Natural killer cell (primary cell): ENCODE results near the gene RPL41. TPM values are rescaled to one million over a fixed set of nuclear protein-coding genes. Genes with fewer than 3 reads are reported as not detected.

Experiments
- ATAC-seq, 3 donors: fragments of 150-1000 bp in 2 of 3; fragments of 200-7000 bp in 1 of 3; cut with Tn5 transposase; 1 replicate in 1 of 3; 2 replicates in 2 of 3; pipeline ENCODE4 v1.10.0; 2021; ENCODE audit warnings: mild to moderate bottlenecking in 2 of 3, moderate library complexity in 2 of 3
- DNase-seq, 2 donors: peaks; one replicate each; pipeline versions ENCODE4 v3.0.0 to v3.0.0-alpha.2; 2013 to 2021; ENCODE audit warnings: mixed read lengths in 1 of 2
- H3K27ac ChIP-seq: one replicate; pipeline ENCODE4 v1.5.1; 2013; ENCODE audit warnings: mild to moderate bottlenecking, low read length
- H3K27me3 ChIP-seq: one replicate; pipeline ENCODE4 v1.6.1; 2013; ENCODE audit warnings: low read length; ENCODE audit not compliant: control insufficient read depth, insufficient read depth
- H3K36me3 ChIP-seq: one replicate; pipeline ENCODE4 v1.6.1; 2013; ENCODE audit warnings: low read length; ENCODE audit not compliant: control insufficient read depth, insufficient read depth
- H3K4me1 ChIP-seq: one replicate; pipeline ENCODE4 v1.6.1; 2013; ENCODE audit warnings: low read length; ENCODE audit not compliant: control insufficient read depth, insufficient read depth
- H3K4me3 ChIP-seq: one replicate; pipeline ENCODE4 v1.5.1; 2013; ENCODE audit warnings: low read length
- H3K9me3 ChIP-seq: one replicate; pipeline ENCODE4 v1.6.1; 2013; ENCODE audit warnings: low read length; ENCODE audit not compliant: control insufficient read depth, insufficient read depth
- H3K27ac Mint-ChIP-seq, 2 donors: one replicate each; pipeline ENCODE4 v1.8.0; 2022; ENCODE audit warnings: mild to moderate bottlenecking in 2 of 2, mixed read lengths in 2 of 2, moderate library complexity in 1 of 2
- H3K27me3 Mint-ChIP-seq, 2 donors: one replicate each; pipeline ENCODE4 v1.8.0; 2022; ENCODE audit warnings: low read depth in 2 of 2, mixed read lengths in 2 of 2
- H3K36me3 Mint-ChIP-seq: one replicate; pipeline ENCODE4 v1.8.0; 2022; ENCODE audit warnings: mixed read lengths
- H3K4me1 Mint-ChIP-seq, 2 donors: one replicate each; pipeline ENCODE4 v1.8.0; 2022; ENCODE audit warnings: mixed read lengths in 2 of 2
- H3K4me3 Mint-ChIP-seq: one replicate; pipeline ENCODE4 v1.8.0; 2022; ENCODE audit warnings: mild to moderate bottlenecking, moderate library complexity, mixed read lengths
- H3K9me3 Mint-ChIP-seq, 2 donors: one replicate each; pipeline ENCODE4 v1.8.0; 2022; ENCODE audit warnings: mixed read lengths in 2 of 2
- CTCF ChIP-seq: fragments of 200-600 bp; IDR thresholded peaks from one replicate; pipeline ENCODE4 v1.8.0; 2022; ENCODE audit warnings: antibody characterized with exemption
- WGBS: methylation state at CpG from one replicate; pipeline ENCODE4 v1.1.7; 2013; ENCODE audit warnings: missing lambda C conversion rate; ENCODE audit not compliant: insufficient coverage; 5-methylcytosine and 5-hydroxymethylcytosine counted together
- intact Hi-C: fragments of 100-400 bp; cut with micrococcal nuclease; formaldehyde crosslinking; loops from one replicate; pipeline ENCODE4 v1.14.2; 2022
- total RNA-seq, 4 donors: library from RNA; stranded (reverse); fragments of 120-200 nt in 1 of 4; gene quantifications; one replicate each; pipeline versions ENCODE4 v1.2.3 to v1.2.4, GENCODE V29; 2013 to 2022

The RPL41 gene
- total RNA-seq, 3 donors from 2014 or later (not counting 1 experiment from before 2014, with no cell fraction given), result 2,342 to 3,083 (median 3,009) TPM

GRCh38 chr12:56129942-56130495, 13.6 kb downstream of the RPL41 start:
- Histone ChIP-seq H3K9me3 (no peaks in the 10 kb centered on the region), H3K4me3 (peak overlapping the region; percentile 90), H3K36me3 (peaks cover 44% of the 10 kb centered on the region), H3K4me1 (peaks cover 45% of the 10 kb centered on the region), H3K27ac (peak overlapping the region; percentile 85), H3K27me3 (no peaks in the 10 kb centered on the region)
- Mint-ChIP-seq H3K4me3 (peak overlapping the region; percentile 97), H3K27me3 (no peaks in the 10 kb centered on the region), H3K27ac (peak overlapping the region; percentile 88 to 93), H3K36me3 (peaks cover 18% of the 10 kb centered on the region), H3K4me1 (peaks cover 52 to 58% of the 10 kb centered on the region in 2 donors), H3K9me3 (no peaks in the 10 kb centered on the region)
- WGBS, result 57% methylated on average over 22 of the region's 22 CpGs
- intact Hi-C loops, result loop anchor here (5.0 kb wide), 1 partner anchor 187 kb away; the partner anchor contains the start of gene CNPY2
- no peak for DNase-seq
- no peak for TF ChIP-seq CTCF
- no peak for ATAC-seq

GRCh38 chr12:56130876-56131275, 14.4 kb downstream of the RPL41 start:
- Mint-ChIP-seq H3K4me3 (peak overlapping the region; percentile 97), H3K27me3 (no peaks in the 10 kb centered on the region), H3K36me3 (peaks cover 20% of the 10 kb centered on the region), H3K4me1 (peaks cover 51 to 57% of the 10 kb centered on the region in 2 donors), H3K9me3 (no peaks in the 10 kb centered on the region), H3K27ac (peak overlapping the region; percentile 88 to 93)
- ATAC-seq (no peak), DNase-seq (no peak)
- H3K4me1 ChIP-seq, result peaks cover 39% of the 10 kb centered on the region
- H3K36me3 ChIP-seq, result peaks cover 50% of the 10 kb centered on the region
- H3K4me3 ChIP-seq, result no peak overlapping the region
- peak overlapping the region; percentile 85 for H3K27ac ChIP-seq
- TF ChIP-seq CTCF, result no peak
- intact Hi-C loops, result no loop called here
- no peaks in the 10 kb centered on the region for H3K9me3 ChIP-seq
- no peaks in the 10 kb centered on the region for H3K27me3 ChIP-seq
- 94% methylated on average over 1 of the region's 4 CpGs for WGBS

GRCh38 chr12:56134897-56135296, 18.5 kb downstream of the RPL41 start:
- Mint-ChIP-seq H3K27me3 (no peaks in the 10 kb centered on the region), H3K4me3 (no peak overlapping the region), H3K9me3 (no peaks in the 10 kb centered on the region), H3K36me3 (peaks cover 37% of the 10 kb centered on the region), H3K4me1 (peaks cover 23 to 38% of the 10 kb centered on the region in 2 donors), H3K27ac (no peak overlapping the region)
- no peak for TF ChIP-seq CTCF
- DNase-seq, result no peak
- Histone ChIP-seq H3K9me3 (no peaks in the 10 kb centered on the region), H3K36me3 (peaks cover 87% of the 10 kb centered on the region), H3K4me1 (peaks cover 21% of the 10 kb centered on the region), H3K27ac (no peak overlapping the region), H3K27me3 (no peaks in the 10 kb centered on the region), H3K4me3 (no peak overlapping the region)
- ATAC-seq, result no peak
- intact Hi-C loops, result no loop called here
- 95% methylated on average over 4 of the region's 6 CpGs for WGBS
